ENCODE data around the gene RAP2A. TPM values are rescaled to one million over a fixed set of nuclear protein-coding genes. Genes with fewer than 3 reads are reported as not detected.

RAP2A gene
- total RNA-seq, 1 experiment from 2014 or later = 15.2 TPM

DNA sequence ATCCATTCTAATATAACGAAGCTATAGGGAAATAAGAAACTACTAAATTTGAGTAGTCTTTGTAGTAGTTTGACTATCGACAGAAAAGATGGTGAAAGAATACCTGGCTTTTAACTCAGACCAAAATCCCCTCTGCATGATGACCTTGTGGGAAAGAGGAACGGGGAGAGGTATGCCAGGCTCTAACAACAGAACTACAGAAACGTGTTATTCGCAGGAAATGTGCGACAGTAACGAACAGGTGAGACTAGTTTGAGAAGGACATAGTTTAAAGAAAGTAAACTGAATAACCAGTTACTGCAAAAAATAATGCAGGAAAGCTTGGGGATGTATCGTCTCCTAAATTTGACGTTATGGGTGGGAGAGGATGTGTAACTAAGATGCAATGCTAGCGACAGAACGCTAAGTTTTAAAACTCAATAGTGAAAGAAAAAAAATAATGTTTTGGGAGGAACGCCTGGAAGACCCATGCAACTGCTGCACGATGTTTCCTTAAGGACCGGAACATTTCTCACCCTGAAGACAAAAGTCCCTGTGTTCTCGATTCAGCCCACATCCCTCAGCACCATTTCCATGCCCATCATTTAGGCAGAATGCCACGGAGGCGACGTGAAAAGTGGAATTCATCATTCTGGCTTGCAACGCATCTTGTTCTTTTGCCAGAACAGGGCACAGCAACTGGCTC, 1.6 kb upstream of the RAP2A start:
- Histone ChIP-seq H4K20me1 (ENCODE audit: low read length) (no peaks in the 10 kb centered on the region), H3F3A (ENCODE audit: low read length, unreplicated experiment) (no peaks in the 10 kb centered on the region), H3K9me2 (replicated peaks; ENCODE audit: low read length) (no peaks in the 10 kb centered on the region), H3K4me3 (ENCODE audit: low read length) (peak overlapping the region; percentile 99), H2AFZ (ENCODE audit: low read length) (peak overlapping the region; percentile 97), H3K36me3 (ENCODE audit: low read depth, low read length) (no peaks in the 10 kb centered on the region), H3K27ac (ENCODE audit: low read length) (0 out of 2 replicates have a peak overlapping the region, but pooled peaks have one; percentile 18), H3K4me1 (ENCODE audit: insufficient read depth, low read length) (peaks cover 9% of the 10 kb centered on the region), H3K4me2 (ENCODE audit: low read length) (peak overlapping the region; percentile 95), H3K9me3 (ENCODE audit: low read length) (no peaks in the 10 kb centered on the region), H3K27me3 (ENCODE audit: low read length) (no peaks in the 10 kb centered on the region), H3K79me2 (ENCODE audit: low read length) (peaks cover 28% of the 10 kb centered on the region), H3K9ac (ENCODE audit: low read length) (peak overlapping the region; percentile 61)
- CTCF ChIA-PET = no interaction called here
- TF ChIP-seq, protein P1, sequence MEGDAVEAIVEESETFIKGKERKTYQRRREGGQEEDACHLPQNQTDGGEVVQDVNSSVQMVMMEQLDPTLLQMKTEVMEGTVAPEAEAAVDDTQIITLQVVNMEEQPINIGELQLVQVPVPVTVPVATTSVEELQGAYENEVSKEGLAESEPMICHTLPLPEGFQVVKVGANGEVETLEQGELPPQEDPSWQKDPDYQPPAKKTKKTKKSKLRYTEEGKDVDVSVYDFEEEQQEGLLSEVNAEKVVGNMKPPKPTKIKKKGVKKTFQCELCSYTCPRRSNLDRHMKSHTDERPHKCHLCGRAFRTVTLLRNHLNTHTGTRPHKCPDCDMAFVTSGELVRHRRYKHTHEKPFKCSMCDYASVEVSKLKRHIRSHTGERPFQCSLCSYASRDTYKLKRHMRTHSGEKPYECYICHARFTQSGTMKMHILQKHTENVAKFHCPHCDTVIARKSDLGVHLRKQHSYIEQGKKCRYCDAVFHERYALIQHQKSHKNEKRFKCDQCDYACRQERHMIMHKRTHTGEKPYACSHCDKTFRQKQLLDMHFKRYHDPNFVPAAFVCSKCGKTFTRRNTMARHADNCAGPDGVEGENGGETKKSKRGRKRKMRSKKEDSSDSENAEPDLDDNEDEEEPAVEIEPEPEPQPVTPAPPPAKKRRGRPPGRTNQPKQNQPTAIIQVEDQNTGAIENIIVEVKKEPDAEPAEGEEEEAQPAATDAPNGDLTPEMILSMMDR (conservative IDR thresholded peaks at IDR 0.05; ENCODE audit: low read depth, low read length) = no peak
- TF ChIP-seq EZH2phosphoT487 (IDR thresholded peaks at IDR 0.05; ENCODE audit: borderline replicate concordance, low read length) = no peak
- no peak for TF ChIP-seq EZH2 (IDR thresholded peaks at IDR 0.05; ENCODE audit: low read length, unreplicated experiment)
- intact Hi-C loops (cut with micrococcal nuclease) = loop anchor here (2.0 to 10.0 kb wide), 5 partner anchors 60 to 1652 kb away; partner anchors contain the start of genes MBNL2 and UGGT2
- no TSS peak for BruUV-seq (replicated peaks)
- POLR2A ChIA-PET (ENCODE audit: unreplicated experiment) = interaction anchor here (0.6 to 0.7 kb wide), 6 partner anchors 73 to 1556 kb away, joined by 4 to 14 read pairs (median 4); partner anchors contain the start of gene UGGT2
- ATAC-seq (no peak), DNase-seq (no peak)

DNA sequence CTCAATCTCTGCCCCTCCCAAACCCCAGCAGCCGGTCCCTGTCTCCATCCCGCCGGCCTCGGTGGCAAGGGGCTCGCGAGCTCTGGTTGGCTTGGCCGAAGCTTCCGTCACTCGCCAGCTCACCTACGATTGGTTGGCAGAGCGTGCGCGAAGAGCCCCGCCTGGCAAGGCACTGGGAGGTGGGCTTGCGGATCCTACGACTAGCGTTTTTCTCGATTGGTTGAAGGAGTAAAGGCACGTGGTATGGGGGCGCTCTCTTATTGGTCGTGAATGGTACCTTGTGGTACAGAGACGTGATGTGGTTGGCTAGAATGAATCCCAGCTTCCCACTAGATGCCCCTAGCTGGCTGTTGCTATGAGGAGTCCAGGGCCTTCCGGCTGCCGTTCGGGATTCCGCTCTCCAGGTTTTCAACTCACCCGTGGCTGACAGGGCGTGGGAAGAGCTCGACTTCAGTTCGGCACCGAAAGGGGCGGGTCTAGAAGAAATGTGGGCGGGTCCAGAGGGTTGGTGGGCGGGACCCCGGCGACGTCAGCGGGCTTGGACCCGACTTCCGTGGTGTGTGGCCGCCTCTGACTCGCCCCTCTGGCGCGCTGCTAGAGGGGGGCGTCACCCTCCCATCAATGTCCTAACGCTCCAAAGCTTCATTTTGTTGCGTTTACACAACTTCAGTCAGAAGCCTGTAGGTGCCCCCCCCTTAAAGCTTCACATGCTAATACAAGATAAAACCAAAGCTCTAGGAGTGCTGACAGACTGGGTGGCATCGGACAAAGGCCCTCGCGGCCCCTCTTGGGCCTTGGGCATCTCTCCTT, 847 bp upstream of the RAP2A start:
- H3F3A ChIP-seq (ENCODE audit: low read length, unreplicated experiment) = no peaks in the 10 kb centered on the region
- peaks cover 33% of the 10 kb centered on the region for H3K79me2 ChIP-seq (ENCODE audit: low read length)
- peak overlapping the region; percentile 99 for H3K4me3 ChIP-seq (ENCODE audit: low read length)
- H3K4me2 ChIP-seq (ENCODE audit: low read length) = peak overlapping the region; percentile 100
- H4K20me1 ChIP-seq (ENCODE audit: low read length) = no peaks in the 10 kb centered on the region
- no peaks in the 10 kb centered on the region for H3K9me3 ChIP-seq (ENCODE audit: low read length)
- BruUV-seq (replicated peaks) = TSS peak; percentile 84
- H3K27me3 ChIP-seq (ENCODE audit: low read length) = no peaks in the 10 kb centered on the region
- TF ChIP-seq, protein P1 (conservative IDR thresholded peaks at IDR 0.05; ENCODE audit: low read depth, low read length) = no peak
- no peak for TF ChIP-seq EZH2 (IDR thresholded peaks at IDR 0.05; ENCODE audit: low read length, unreplicated experiment)
- H2AFZ ChIP-seq (ENCODE audit: low read length) = peak overlapping the region; percentile 100
- DNase-seq = peak; percentile 96
- H3K9ac ChIP-seq (ENCODE audit: low read length) = peak overlapping the region; percentile 98
- H3K4me1 ChIP-seq (ENCODE audit: insufficient read depth, low read length) = peaks cover 9% of the 10 kb centered on the region
- peak overlapping the region; percentile 94 for H3K27ac ChIP-seq (ENCODE audit: low read length)
- POLR2A ChIA-PET (ENCODE audit: unreplicated experiment) = interaction anchor here (0.5 to 0.7 kb wide), 8 partner anchors 9 to 1555 kb away, joined by 3 to 22 read pairs (median 4); partner anchors contain the start of gene UGGT2
- intact Hi-C loops (cut with micrococcal nuclease) = loop anchor here (2.0 to 10.0 kb wide), 5 partner anchors 60 to 1652 kb away; partner anchors contain the start of genes MBNL2 and UGGT2
- peak; percentile 80 for ATAC-seq
- CTCF ChIA-PET = interaction anchor here (0.6 kb wide), 1 partner anchor 1471 kb away, joined by 3 read pairs; no protein-coding TSS in a partner anchor
- H3K36me3 ChIP-seq (ENCODE audit: low read depth, low read length) = no peaks in the 10 kb centered on the region
- no peaks in the 10 kb centered on the region for H3K9me2 ChIP-seq (replicated peaks; ENCODE audit: low read length)
